GM21786 (cell line): ENCODE data around the gene CD79B.
A peak's percentile ranks its signal among the peaks of the same experiment; 100 is the strongest.

Experiments used
- ATAC-seq: cut with Tn5 transposase; IDR thresholded peaks from one replicate; pipeline ENCODE4 v1.9.1; 2021; ENCODE audit not compliant: unreplicated experiment

The CD79B gene

GRCh38 chr17:63954402-63955063 lies 22.4 kb upstream of the CD79B start:
- peak; percentile 59 for ATAC-seq

DNA sequence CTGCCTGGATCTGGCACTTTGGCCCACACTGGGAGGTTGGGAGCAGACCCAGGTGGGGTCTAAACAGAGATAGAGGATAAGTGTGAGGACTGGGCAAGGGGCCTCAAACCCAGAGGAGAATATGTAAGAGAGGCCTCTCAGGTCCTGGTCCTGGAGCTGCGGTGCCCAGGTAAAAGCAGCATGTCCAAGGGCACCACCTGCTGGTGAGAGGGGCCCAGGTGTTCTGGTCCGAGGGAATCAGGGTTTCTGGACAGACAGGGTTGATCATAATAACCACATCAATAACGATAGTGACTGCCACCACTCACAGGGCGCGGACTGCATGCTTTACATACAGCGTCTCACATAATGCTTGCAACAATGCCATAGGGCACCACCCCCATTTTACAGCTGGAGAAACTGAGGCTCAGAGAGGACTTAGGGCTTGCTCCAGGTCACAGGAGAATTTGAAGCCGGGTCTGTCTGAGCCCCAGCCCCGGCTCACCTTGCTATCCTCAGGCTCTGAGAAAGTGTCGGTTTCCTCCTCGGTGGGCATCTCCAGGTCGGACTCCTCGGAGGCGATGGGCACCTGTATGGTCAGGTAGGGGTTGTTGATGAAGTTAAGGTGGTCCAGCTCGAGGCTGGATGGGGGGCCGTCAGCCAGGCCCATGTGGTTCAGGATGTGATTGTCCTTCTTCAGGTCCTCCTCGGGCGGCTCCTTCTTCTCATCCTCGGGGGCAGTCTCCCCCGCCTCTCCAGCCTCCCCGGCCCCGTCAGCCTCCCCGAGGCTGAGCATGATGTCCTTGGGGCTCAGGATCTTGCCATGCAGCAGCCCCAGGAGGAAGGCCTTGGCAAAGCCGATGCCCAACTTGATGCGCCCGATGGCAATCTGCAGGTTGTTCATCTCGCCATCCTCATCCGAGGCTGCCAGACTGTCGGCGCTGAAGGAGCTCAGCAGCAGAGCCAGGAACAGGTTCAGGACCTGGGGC lies 19.1 kb upstream of the CD79B start:
- ATAC-seq, result no peak

- no peak for ATAC-seq
Measured at GRCh38 chr17:63949576-63950250, 17.6 kb upstream of the CD79B start.

GRCh38 chr17:63948521-63948920 lies 16.4 kb upstream of the CD79B start:
- no peak for ATAC-seq

GRCh38 chr17:63947711-63948330 lies 15.7 kb upstream of the CD79B start:
- ATAC-seq, result no peak

- peak; percentile 59 for ATAC-seq
Measured at GRCh38 chr17:63946440-63947363, 14.6 kb upstream of the CD79B start.

DNA sequence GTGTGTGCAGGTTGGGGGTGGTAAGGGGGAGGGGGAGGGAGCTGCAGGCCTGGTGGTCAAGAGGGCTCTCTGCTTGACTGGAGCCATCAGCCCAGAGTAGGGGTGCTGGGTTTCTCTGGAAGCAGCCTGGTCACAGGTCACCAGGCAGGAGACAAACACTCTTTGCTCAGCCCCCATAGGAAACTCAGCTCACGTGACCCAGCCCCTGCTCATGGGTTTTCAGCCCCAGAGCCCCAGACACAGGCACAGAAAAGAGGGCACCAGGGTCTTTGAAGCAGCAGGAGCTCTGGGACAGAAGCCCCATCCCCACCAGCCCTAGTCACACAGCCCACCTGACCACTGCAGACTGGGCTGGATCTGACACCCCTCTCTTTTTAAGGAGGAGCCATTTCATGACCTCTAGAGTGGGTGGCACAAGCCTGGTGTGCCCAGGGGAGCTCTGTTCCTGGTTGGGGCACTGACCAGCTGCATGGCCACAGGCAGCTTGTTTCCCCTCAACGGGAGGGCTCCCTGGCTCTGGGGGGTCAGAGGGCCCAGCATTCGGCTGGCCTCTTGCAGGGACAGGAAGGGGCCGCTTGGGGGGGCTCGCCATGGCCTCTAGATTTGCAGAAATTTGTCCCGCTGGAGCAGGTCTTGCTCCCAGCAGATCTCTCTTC lies 13.8 kb upstream of the CD79B start:
- ATAC-seq, result peak; percentile 41

DNA sequence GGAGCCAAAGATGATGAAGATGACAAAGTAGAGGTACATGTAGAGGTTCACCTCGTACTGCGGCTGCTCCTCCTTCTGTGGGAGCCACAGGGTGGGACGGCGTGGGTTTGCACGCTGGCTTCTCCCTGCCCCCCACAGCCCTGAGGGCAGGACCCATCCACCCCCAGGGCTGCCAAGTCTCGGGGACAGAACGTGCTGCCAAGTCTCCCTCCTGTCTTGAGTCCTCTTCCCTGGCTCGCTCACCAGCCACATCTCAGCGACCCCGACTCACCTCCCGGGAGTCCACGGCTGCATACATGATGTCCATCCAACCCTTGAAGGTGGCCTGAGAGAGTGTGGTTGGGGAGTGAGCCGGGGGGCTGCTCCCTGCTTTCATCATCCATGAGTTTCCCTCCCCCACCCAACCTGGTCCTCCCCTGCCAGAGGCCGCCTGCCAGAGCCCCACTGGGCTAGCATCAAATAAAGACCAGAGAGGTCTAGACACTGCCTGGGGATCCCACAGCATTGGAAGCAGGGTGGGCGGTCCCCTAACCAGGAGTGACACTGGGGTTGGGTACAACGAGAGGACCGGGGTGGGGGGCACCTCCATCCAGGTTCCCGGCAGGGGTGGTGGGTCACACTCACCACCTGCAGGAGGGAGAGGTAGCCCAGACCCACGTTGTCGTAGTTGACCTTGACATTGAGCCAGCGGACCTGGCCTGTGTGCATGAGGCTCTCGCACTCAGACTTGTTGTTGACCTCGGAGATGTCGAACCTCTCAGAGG lies 12.8 kb upstream of the CD79B start:
- ATAC-seq, result no peak

DNA sequence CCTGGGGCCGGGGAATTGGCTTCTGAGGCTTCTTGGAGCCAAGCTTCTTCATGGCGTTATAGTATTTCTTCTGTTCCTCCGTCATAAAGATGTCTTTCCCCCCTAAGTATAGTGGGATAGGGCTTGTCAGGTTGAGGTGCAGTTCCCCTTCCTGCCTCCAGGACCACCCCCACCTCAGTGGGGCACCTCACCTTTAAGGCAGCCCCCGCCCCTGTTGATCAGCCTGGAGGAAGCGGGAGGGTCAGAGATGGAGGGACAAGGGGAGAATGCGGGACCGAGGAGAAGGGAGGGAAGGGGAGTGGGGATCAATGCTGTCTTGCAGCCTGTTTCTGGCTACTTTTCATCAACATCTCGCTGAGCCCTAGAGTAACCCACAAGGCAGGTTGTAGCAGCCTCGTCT lies 11.6 kb upstream of the CD79B start:
- ATAC-seq, result no peak

DNA sequence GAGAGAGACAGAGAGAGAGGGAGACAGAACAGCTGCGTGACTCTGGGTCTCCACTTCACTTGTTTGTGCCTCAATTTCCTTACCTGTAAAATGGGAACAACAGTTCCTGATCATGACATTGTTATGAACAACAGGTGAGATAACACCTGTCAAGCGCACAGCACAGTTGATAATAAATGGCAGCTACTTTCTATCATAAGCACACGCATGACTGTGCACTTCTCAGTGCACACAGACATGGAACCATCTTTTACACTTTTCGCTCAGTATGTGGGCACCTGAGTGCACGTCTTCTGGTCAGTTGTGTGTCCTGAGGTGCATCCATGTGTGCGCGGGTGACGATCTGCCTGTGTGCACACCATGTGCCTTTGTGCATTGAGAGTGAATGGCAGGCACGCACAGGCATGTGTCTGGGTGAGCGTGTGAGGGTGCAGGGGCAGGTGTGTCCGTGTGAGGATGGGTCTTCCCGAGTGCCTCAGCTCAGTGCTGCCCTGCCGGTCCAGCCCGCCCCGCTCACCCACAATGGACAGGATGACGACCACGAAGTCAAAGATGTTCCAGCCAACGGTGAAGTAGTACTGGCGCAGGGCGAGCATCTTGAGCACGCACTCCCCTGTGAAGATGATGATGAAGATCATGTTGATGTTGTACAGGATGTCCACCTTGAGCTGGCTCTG lies 10.3 kb upstream of the CD79B start:
- ATAC-seq, result no peak

GRCh38 chr17:63941751-63942150 lies 9.6 kb upstream of the CD79B start:
- ATAC-seq, result no peak

DNA sequence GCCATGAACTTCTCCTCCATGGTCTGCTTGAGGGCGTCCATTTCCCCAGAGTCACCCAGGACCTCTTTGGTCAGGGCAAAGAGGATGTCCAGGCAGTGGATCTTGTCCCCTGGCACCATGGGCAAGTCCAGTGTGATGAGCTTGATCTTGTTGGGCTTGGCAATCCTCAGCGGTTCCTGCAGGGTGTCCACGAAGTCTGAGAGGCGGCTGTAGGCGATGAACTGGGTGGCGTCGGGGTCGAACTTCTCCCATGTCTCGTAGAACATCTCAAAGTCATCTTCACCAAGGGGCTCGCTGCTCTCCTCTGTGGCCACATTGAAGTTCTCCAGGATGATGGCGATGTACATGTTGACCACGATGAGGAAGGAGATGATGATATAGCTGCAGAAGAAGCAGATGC lies 9.0 kb upstream of the CD79B start:
- no peak for ATAC-seq

DNA sequence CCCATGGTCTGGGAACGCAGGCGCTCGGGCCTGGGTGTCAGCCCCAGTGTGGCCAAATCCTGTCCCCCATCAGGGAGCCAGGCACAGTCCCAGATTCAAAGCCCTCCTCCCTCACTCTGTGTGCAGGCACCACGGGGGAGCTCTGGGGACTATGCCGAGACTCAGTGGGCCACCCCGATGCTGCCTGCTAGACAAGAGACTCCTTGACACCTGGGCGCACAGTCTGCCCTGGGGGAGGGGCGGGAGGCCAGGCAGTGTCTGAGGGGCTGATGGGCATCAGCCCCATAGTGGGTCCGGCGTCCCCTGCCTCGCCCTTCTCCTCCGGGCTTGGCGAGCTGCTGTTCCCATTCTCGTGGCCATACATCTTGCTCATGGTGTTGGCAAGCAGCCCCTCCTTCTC lies 8.5 kb upstream of the CD79B start:
- ATAC-seq, result no peak

- no peak for ATAC-seq
Measured at GRCh38 chr17:63939884-63940283, 7.8 kb upstream of the CD79B start.

- no peak for ATAC-seq
Measured at GRCh38 chr17:63939401-63939800, 7.3 kb upstream of the CD79B start.

GRCh38 chr17:63937920-63938319 lies 5.8 kb upstream of the CD79B start:
- ATAC-seq, result no peak

GRCh38 chr17:63937319-63937718 lies 5.2 kb upstream of the CD79B start:
- no peak for ATAC-seq
